GM18498 (cell line): ENCODE measurements around the gene PCBP3.

Experiments
- ATAC-seq: cut with Tn5 transposase; IDR thresholded peaks from one replicate; pipeline ENCODE4 v1.9.1; 2021; ENCODE audit warnings: mild to moderate bottlenecking, moderate library complexity; ENCODE audit not compliant: unreplicated experiment

PCBP3 gene

GRCh38 chr21:45899317-45900033 is 255.9 kb downstream of the PCBP3 start:
- no peak for ATAC-seq

- no peak for ATAC-seq
Observed at GRCh38 chr21:45900034-45900868, 256.7 kb downstream of the PCBP3 start.

GRCh38 chr21:45901061-45901690 is 257.7 kb downstream of the PCBP3 start:
- ATAC-seq: no peak

GRCh38 chr21:45902292-45902995 is 258.9 kb downstream of the PCBP3 start:
- no peak for ATAC-seq

- ATAC-seq: no peak
Observed at GRCh38 chr21:45905196-45905595, 261.7 kb downstream of the PCBP3 start.

GRCh38 chr21:45906196-45906805 is 262.8 kb downstream of the PCBP3 start:
- ATAC-seq: no peak

- no peak for ATAC-seq
Observed at GRCh38 chr21:45906859-45907258, 263.3 kb downstream of the PCBP3 start.

- ATAC-seq: no peak
Observed at GRCh38 chr21:45908536-45909237, 265.2 kb downstream of the PCBP3 start.

- ATAC-seq: no peak
Observed at GRCh38 chr21:45909238-45909988, 265.9 kb downstream of the PCBP3 start.

GRCh38 chr21:45910155-45910547 is 266.6 kb downstream of the PCBP3 start:
- no peak for ATAC-seq

GRCh38 chr21:45910548-45911221 is 267.2 kb downstream of the PCBP3 start:
- no peak for ATAC-seq

GRCh38 chr21:45911806-45912325 is 268.3 kb downstream of the PCBP3 start:
- ATAC-seq: no peak

- no peak for ATAC-seq
Observed at GRCh38 chr21:45912611-45913417, 269.3 kb downstream of the PCBP3 start.

GRCh38 chr21:45913418-45913765 is 269.9 kb downstream of the PCBP3 start:
- ATAC-seq: no peak

GRCh38 chr21:45913886-45914285 is 270.4 kb downstream of the PCBP3 start:
- ATAC-seq: no peak

- no peak for ATAC-seq
Observed at GRCh38 chr21:45914321-45914845, 270.9 kb downstream of the PCBP3 start.

GRCh38 chr21:45916011-45916840 is 272.7 kb downstream of the PCBP3 start:
- no peak for ATAC-seq
